GM18499 (cell line): ENCODE measurements around the gene RBBP9.
"Not testable (repeated sequence)": the region's sequence is repeated elsewhere in the genome, so short reads cannot be mapped to it uniquely, and the experiment has no call there.

Source experiments
- ATAC-seq: cut with Tn5 transposase; IDR thresholded peaks from one replicate; pipeline ENCODE4 v1.9.1; 2021; ENCODE audit warnings: moderate number of reproducible peaks; ENCODE audit not compliant: insufficient read depth, unreplicated experiment

Gene RBBP9

DNA sequence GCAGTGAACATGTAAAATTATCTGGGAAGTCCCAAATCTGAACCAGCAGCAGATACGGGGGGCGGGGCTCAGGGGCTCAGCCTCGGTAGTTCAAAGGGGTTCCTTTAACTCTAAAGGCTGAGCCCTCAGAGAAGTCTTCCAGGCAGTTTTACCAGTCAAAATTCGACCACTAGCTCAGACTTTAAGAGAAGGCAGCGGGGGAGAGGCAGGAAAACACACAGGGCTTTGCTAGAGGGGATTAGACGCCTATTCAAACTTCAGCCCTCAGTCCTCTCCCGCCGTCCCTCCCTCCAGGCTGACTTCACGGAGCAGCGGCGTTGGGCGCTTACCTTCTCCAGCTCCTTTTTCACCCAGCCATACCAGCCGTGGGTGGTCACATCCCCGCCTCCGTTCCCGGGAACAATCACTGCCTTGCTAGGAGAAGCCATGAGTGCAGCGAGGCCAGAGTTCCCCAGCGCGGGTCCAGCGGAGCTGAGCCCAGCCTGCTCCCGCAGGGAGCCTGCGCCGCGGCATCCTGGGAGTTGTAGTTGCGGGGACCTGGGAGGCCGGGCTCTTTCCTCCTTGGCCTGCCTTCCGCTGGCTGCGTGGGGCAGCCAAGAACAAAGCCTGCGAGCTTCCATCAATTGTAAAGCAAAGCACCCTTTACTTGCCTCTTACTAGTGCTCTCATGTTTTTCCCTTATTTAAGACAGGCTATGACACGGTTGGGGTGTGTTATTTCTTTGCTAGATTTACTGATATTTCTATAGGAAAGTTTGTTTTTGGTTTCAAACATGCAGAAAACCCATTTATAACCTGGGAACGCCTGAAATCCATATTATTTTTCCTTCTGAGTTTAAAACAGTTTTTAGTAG, at the start of gene RBBP9:
Gene RBBP9 (minus strand): TSS at position 486 of the 853 bp plus-strand sequence. CDS start 58 bp downstream, at position 428.
- ATAC-seq = peak; percentile 88

DNA sequence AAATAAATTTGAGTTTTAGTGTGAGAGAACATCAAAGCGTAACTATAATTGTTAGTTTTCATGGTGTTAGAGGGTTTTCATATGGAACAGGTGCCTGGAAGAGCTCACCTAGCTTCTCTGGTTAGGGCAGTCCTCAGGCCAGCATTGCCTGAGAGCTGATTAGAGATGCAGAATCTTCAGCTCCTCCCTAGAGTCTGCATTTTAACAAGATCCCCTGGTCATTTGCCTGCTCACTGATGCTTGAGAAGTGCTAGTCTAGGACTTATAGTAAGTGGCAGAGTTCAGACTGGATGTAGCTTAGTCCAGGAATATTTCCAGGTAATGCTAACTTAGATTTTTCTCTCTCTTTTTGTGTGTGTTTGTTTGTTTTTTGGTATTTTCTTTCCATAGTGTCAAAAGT, 48.5 kb upstream of the RBBP9 start:
- no peak for ATAC-seq

DNA sequence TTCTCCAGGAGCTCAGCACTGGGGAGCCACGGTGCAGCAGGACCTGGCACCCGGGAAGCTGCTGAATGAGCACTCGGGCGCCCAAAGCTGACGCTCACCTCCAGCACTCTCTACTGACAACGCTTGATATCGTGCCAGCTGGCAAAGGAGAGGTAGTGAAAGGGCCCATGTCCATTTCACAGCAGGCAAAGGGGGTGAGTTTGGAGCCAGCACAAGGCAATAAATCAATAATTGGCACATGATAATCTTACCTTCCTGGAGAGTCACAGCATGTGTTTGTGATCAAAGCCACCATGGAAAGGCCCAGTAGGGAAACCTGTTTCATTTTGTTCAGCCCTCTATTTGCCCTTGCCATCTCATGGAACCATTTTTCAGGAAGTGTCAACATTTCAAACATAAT, 46.9 kb upstream of the RBBP9 start:
- ATAC-seq = no peak

DNA sequence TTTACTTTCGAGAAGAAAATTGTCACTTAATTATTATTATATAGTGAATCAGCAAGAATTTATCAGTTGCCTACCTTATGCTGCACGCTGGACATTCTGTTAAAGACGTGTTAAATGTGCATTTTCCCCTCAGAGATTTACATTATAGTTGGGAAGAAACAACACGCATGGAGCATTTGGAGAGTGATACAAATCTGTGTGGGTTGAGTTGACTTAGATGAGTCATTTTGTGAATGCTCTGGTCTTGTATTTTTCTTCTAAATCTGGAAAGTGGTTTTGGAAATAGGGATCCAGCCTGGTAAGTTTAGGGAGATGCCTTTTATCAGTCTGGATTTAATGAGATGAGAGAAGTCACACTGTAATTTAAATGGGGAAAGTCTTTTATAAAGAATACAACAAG, 46.2 kb upstream of the RBBP9 start:
- no peak for ATAC-seq

DNA sequence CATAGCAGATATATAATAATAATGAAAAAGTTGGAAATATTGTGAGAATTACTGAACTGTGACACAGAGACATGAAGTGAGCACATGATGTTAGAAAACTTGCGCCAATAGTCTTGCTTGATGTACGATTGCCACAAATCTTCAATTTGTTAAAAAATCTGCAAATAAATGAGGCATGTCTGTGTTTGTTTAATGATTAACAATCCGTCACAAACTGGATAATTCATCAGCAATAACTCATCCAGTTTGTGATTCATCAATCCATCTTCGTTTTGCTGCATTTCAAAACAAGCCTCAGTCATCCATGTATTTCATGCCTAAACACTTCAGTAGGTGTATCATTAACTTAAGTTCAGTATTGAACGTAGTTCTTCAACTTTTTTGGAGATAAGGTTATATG, 44.7 kb upstream of the RBBP9 start:
- ATAC-seq = no peak

DNA sequence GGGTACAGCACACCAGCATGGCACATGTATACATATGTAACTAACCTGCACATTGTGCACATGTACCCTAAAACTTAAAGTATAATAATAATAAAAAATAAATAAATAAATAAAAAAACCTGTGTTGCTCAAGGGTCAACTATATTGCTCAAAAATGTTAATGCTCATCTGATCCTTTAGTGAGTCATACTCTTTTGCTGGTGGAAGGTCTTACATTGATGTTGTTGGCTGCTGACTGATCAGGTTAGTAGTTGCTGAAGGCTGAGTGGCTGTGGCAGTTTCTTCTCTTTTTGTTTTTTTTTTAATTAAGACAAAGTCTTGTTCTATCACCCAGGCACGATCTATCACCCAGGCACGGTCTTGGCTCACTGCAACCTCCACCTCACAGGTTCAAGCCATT, 40.6 kb upstream of the RBBP9 start:
- ATAC-seq = no peak

DNA sequence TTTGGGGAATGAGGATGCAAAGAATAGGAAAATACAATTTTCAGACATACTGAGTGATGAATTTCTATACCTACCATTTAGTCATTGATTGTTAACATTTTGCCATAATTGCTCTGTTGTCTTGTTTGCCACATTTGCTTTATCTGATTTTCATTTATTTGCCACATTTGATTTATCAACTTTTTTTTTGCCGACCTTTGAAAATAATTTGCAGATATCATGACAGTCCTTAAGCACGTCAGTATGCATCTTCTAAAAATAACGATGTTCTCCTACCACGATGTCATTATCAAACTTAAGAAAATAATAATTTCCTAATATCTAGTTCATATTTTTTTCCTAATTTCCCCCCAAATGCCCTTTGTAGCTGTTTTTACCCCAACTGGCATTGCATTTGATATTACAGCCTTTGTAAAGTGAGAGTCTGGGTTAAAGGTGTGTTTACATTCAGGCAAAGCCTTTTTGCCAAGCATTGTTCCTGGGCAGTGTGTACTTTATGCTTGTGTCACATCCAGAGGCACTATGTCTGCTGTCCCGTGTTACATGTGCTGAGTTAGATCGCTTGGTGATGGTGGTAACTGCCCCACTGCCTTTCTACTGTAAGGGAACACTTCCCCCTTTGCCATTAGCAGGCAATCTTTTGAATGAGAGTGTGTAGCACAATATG, 37.1 kb upstream of the RBBP9 start:
- ATAC-seq = no peak

DNA sequence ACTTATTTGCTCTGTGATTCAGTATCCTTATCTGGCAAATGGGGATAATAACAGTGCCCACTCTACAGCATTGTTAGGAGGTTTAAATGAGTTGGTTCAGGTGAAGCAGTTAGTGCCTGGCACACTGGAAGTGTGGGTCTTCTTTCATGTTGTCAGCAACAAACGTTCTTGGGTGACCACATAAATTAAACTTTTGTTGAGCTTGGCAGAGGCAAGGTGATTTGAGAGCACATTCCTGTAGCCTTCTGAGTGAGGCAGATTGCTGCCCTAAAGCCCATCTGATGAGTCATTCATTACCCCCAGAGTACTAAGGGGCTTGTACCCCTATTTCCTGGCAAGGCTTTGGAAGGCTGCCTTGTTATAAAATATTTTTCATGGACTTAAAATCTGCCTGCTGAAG, 36.5 kb upstream of the RBBP9 start:
- ATAC-seq = no peak

DNA sequence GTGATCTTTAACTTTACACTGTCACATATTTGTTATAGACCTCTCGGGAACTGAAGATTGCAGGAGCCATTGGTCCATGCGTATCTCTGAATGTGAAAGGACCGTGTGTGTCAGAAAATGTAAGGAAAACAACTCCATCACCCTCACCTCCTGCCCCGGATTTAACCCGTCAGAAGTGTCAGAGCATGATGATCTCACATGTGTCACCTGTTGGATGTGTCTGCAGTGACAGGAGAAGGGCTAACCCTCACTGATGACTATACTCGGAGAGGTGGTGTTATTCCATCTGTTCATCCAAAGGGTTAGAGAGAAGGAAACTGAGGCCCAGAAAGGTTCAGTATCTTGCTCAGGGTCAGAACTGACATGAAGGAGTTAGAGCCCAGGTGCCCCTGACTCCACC, 35.6 kb upstream of the RBBP9 start:
- ATAC-seq = no peak

DNA sequence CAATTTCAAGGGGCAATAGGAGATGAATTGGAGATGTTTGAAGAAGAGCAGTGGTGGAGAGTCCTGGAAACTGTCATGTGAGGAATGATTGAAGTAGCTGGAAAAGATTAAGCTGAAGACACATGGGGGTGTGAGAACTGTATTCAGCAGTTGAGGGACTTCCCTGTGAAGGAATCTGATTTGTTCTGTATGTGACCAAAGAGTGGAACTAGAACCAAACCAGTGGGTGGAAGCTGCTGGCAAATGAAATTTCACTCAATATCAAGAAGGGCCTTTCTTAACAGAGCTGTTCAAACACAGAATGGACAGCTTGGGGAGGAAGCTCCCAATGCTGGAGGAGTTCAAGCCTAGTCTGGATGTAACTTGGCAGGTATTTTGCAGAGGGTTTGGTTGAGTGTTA, 32.0 kb upstream of the RBBP9 start:
- ATAC-seq = no peak

DNA sequence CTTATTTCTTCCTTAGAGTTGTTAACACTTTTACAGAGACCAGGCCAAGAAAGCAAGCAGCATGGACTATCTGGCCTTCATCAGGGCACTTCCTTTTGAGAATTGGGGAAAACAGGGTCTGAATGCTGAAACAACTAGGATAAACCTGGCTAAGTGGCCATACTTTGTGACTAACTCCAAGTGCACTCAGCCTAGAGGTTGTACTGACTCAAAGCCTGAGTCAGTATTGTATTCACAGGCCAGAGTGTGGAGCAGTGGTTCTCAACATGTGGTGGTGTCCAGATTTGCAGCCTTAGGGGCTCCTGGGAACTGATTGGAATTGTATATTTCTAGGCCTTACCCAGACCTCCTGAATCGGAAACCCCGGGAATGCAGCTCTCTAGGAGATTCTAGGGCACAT, 30.8 kb upstream of the RBBP9 start:
- ATAC-seq = no peak

DNA sequence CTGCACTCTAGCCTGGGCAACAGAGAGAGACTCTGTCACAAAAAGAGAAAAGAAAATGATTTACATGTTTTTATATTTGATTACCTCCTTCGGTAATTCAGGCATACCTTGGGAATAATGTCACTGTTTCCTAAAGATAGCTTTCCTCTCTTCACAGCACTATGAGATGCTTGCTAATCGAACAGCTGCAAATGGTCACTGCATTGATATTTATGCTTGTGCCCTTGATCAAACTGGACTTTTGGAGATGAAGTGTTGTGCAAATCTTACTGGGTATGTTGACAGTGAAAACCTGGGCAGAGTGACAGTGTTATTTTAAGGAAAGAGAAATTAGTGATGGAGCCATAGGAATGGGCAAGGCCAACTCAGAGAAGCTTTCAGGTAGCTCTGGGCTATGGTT, 30.3 kb upstream of the RBBP9 start:
- no peak for ATAC-seq

DNA sequence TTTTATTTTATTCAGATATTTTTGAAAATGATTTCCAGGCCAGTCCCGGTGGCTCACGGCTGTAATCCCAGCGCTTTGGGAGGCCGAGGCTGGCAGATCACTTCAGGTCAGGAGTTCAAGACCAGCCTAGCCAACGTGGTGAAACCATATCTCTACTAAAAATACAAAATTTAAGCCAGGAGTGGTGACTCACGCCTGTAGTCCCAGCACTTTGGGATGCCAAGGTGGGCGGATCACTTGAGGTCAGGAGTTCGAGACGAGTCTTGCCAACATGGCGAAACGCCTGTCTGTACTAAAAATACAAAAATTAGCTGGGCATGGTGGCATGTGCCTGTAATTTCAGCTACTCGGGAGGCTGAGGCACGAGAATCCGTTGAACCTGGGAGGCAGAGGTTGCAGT, 29.7 kb upstream of the RBBP9 start:
- not testable (repeated sequence) for ATAC-seq

DNA sequence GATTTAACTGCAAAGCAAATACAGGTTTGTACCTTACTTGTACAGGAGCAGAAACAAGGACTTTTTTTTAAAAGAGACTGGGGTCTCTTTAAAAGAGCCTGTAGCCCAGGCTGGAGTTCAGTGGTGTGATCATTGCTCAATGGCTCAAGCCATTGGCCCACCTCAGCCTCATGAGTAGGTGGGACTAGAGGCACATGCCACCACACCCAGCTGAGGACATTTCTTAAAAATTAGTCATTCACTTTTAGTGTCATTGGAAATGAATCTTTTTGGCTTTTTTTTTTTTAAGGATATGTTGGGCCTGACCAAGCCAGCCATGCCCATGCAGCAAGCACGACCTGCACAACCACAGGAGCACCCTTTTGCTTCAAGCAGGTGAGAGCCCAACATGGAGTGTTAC, 27.6 kb upstream of the RBBP9 start:
- no peak for ATAC-seq

DNA sequence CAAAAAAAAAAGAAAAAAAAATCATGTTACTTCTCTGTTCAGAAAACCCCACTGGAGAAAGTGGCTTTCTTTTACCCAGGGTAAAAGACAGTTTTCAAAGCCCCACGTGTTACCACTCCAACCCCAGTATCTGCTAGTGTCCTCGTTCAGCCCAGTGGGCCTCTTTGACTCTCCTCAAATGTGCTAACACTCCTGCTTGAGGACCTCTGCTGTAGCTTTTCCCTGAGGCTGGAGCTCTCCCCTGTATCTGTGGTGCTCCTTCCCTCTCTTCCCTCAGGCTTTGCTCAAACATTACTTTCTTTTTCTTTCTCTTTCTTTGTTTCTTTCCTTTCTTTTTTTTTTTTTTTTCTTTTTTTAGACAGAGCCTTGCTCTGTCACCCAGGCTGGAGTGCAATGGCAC, 26.0 kb upstream of the RBBP9 start:
- ATAC-seq = no peak

DNA sequence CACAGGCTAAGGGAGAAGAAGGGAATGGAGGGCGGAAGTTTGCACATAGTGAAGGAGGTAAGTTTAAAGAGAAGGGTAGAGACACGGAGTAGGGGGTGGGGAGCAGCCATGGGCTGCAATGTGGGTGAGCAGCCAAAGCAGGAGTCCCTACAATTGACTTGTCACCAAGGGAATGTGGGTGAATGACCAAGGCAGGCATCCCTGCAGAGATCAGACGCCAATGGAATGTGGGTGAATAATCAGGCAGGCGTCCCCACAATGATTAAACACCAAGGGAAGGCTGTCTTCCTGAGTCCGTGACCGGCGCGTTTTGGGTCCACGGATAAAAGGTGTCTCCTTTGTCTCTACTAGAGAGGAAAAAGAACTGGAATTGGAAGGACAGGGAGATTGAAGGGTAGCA, 25.0 kb upstream of the RBBP9 start:
- ATAC-seq = not testable (repeated sequence)

DNA sequence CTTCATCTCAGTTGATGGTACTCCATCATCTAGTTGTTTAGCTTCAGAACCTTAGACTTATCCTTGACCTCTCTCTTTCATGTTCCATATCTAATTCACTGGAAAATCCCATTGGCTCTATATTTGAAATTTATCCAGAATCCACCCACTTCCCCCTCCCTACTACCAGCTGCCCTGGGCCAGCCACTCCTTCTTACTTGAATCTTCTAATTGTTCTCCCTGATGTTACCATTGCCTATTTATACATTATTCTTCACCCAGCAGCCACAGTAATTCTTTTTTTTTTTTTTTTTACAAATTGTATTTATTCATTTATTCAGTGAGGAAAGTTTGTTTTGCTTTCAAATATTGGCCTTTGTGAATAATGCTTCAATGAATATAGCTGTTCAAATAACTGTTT, 18.9 kb upstream of the RBBP9 start:
- ATAC-seq = no peak

DNA sequence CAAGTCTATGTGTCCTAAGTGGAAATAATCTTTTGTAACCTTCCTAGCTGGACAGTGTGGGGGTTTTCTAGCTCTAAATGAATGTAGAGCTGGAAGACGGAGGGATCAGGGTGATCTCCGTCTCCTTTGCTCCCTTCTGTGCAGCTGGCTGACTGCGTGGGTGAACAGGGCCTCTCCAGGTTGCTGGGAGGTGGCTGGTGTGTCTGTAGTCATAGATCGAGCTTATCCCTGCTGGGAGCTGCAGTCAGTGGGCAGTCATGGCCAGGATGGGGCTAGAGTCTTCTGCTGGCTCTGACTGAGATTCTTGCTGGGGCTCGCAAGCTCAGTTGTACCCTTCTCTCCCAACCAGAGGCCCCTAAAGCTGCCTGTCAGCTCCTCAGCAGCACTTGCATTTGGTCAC, 17.1 kb upstream of the RBBP9 start:
- no peak for ATAC-seq

DNA sequence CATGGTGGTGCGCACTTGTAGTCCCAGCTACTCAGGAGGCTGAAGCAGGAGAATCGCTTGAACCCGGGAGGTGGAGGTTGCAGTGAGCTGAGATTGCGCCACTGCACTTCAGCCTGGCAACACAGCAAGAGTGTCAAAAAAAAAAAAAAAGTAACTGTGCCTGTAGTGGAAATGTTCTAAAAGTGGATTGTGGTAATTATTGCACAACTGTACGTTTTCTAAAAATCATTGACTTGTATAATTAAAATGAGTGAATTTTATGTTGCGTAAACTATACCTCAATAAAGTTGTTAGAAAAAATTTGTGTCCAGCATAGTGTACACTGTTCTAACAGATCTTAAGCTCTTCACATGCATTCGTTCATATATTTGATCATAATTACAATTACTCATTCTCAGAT, 16.2 kb upstream of the RBBP9 start:
- no peak for ATAC-seq

DNA sequence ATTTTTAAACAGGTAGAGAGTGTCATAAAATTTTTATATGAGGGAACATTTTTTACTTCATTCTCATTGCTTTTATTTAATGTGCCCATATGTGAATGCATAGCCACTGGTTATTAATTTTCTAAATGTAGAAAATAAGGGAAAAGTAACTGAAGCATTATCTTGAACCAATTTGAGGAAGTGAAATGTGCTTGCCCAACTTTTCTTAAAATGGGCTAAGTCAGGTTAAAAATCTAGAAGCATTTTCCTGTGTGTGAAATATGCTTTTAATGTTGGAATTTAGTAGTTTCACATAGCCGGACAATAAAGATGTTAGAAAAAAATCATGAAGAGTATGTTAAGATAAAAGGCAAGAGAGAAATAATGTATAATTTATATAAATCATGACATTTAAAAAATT, 14.5 kb upstream of the RBBP9 start:
- no peak for ATAC-seq

DNA sequence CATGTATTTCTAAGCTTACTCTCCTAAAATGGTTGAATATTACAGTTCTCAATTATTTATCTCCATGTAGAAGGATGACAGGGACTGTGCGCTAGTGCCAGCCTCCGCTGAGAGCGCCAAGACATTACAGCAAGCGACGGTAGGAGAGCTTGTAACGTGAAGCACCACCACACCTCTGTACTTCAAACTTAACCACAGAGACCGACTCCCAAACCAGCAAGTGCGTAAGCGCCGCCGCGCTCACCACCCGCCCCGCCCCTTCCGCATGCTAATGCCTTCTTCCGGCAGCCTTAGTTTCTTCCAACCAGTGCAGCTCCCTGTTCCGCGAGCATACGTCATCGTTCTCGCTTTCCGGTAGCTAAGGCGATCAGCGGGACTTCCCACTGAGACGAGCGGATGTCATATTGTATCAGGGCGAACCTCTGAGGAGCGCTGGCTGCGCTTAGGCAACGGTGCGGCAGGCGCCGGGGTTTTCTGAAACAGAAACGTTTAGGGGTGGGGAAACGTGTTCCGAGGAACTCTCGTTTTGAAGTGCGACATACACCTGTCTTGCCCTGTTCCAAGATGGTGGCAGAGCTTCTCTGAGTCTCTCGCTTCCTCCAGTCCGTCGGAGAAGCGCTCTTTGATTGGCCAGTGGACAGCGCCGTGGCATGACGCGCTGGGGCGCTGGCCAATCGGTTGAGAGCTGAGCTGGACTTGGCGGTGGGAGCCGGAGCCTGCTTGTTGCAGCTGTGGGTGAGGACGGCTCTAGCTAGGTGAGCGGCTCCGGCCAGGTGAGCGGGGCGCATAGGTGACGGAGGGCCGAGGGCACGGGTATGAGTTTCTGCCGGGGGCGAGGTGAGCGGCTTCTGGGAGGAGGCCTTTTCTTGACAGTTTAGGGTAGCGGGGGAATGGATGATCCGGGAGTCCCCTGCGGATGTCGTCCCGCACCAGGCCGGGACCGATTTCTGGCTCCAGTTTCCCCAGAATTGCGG, 10.5 kb upstream of the RBBP9 start, which contains the start of gene SEC23B:
Gene SEC23B (plus strand): TSS at position 723 of the 974 bp plus-strand sequence. CDS start 2,896 bp downstream, outside the sequence.
- ATAC-seq = peak; percentile 91
